ENCODE results near the gene GSAP. TPM values are rescaled to one million over a fixed set of nuclear protein-coding genes. Genes with fewer than 3 reads are reported as not detected.
A peak's percentile ranks its signal among the peaks of the same experiment; 100 is the strongest.
"Not testable (repeated sequence)": the region's sequence is repeated elsewhere in the genome, so short reads cannot be mapped to it uniquely, and the experiment has no call there.

Gene GSAP
- total RNA-seq, 8 experiments from 2014 or later, result 0.33 to 18.0 (median 1.7) TPM

- Histone ChIP-seq H3K27ac (no peak overlapping the region), H3K4me3 (no peak overlapping the region), H3K4me1 (replicated peaks in 1 of 2) (no peaks in the 10 kb centered on the region)
- ATAC-seq (replicated peaks in 6 of 8), result no peak
- 75 to 100% (median 86%) methylated on average over 1 of the region's 1 CpG; no CpG with 5 or more reads in 7 of the 10 experiments for WGBS, 10 experiments
- in situ Hi-C loops (cut with MboI; ENCODE audit: low pct_unique_long_range_greater_than_20kb in 2 of 9, low sequenced_read_pairs in 9 of 9, unreplicated experiment in 9 of 9), result no loop called here
Measured at GRCh38 chr7:77362905-77363304, 53.2 kb downstream of the GSAP start.

GRCh38 chr7:77360969-77361368 is 55.2 kb downstream of the GSAP start:
- Histone ChIP-seq H3K4me3 (no peak overlapping the region), H3K4me1 (replicated peaks in 1 of 2) (no peaks in the 10 kb centered on the region), H3K27ac (no peak overlapping the region)
- 33 to 92% (median 80%) methylated on average over 1 to 3 of the region's 3 CpGs; no CpG with 5 or more reads in 2 of the 10 experiments for WGBS, 10 experiments
- ATAC-seq (replicated peaks in 6 of 8), result no peak
- in situ Hi-C loops (cut with MboI; ENCODE audit: low pct_unique_long_range_greater_than_20kb in 2 of 9, low sequenced_read_pairs in 9 of 9, unreplicated experiment in 9 of 9), result no loop called here

GRCh38 chr7:77360104-77360503 is 56.0 kb downstream of the GSAP start:
- Histone ChIP-seq H3K27ac (no peak overlapping the region), H3K4me3 (no peak overlapping the region), H3K4me1 (replicated peaks in 1 of 2) (no peaks in the 10 kb centered on the region)
- in situ Hi-C loops (cut with MboI; ENCODE audit: low pct_unique_long_range_greater_than_20kb in 2 of 9, low sequenced_read_pairs in 9 of 9, unreplicated experiment in 9 of 9), result no loop called here
- no peak for ATAC-seq (replicated peaks in 6 of 8)
- WGBS, 10 experiments, result 50 to 89% (median 67%) methylated on average over 1 of the region's 1 CpG; no CpG with 5 or more reads in 3 of the 10 experiments

GRCh38 chr7:77359599-77359998 is 56.5 kb downstream of the GSAP start:
- Histone ChIP-seq H3K27ac (no peak overlapping the region), H3K4me1 (replicated peaks in 1 of 2) (no peaks in the 10 kb centered on the region), H3K4me3 (no peak overlapping the region)
- in situ Hi-C loops (cut with MboI; ENCODE audit: low pct_unique_long_range_greater_than_20kb in 2 of 9, low sequenced_read_pairs in 9 of 9, unreplicated experiment in 9 of 9), result no loop called here
- 25 to 100% (median 89%) methylated on average over 1 of the region's 1 CpG for WGBS, 10 experiments
- ATAC-seq (replicated peaks in 6 of 8), result no peak

- no peak for ATAC-seq (replicated peaks in 6 of 8)
- in situ Hi-C loops (cut with MboI; ENCODE audit: low pct_unique_long_range_greater_than_20kb in 2 of 9, low sequenced_read_pairs in 9 of 9, unreplicated experiment in 9 of 9), result no loop called here
- 72 to 99% (median 89%) methylated on average over 2 to 9 of the region's 9 CpGs for WGBS, 10 experiments
- H3K4me3 ChIP-seq, result no peak overlapping the region
- no peak overlapping the region for H3K27ac ChIP-seq
- H3K4me1 ChIP-seq (replicated peaks in 1 of 2), result no peaks in the 10 kb centered on the region
Measured at GRCh38 chr7:77354914-77355313, 61.2 kb downstream of the GSAP start.

GRCh38 chr7:77354484-77354883 is 61.7 kb downstream of the GSAP start:
- WGBS, 10 experiments, result 6 to 91% (median 46%) methylated on average over 1 to 2 of the region's 2 CpGs; no CpG with 5 or more reads in 1 of the 10 experiments
- no peaks in the 10 kb centered on the region for H3K4me1 ChIP-seq (replicated peaks in 1 of 2)
- no peak overlapping the region for H3K4me3 ChIP-seq
- no peak overlapping the region for H3K27ac ChIP-seq
- ATAC-seq (replicated peaks in 6 of 8), result no peak
- in situ Hi-C loops (cut with MboI; ENCODE audit: low pct_unique_long_range_greater_than_20kb in 2 of 9, low sequenced_read_pairs in 9 of 9, unreplicated experiment in 9 of 9), result no loop called here

DNA sequence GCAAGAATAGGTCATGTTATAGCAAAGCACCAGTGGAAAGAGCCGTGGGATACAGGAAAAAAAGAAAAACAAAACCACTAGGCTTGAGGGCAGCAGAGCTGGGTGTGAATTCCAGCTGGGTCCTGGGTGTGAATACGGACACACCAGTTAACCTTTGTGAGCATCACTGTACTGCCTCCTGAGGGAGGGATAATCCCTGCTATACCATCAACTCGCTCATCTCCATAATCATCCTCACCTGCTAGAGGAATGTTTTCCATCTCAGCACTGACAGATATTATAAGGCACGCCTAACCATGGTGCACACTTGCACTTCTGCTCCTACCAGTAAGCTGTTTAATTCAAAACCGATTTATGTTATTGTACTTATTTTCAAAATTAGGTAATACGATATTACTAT is 62.2 kb downstream of the GSAP start:
- H3K27ac ChIP-seq, result no peak overlapping the region
- H3K4me1 ChIP-seq (replicated peaks in 1 of 2), result no peaks in the 10 kb centered on the region
- 52 to 91% (median 65%) methylated on average over 2 to 6 of the region's 6 CpGs for WGBS, 10 experiments
- H3K4me3 ChIP-seq, result no peak overlapping the region
- in situ Hi-C loops (cut with MboI; ENCODE audit: low pct_unique_long_range_greater_than_20kb in 2 of 9, low sequenced_read_pairs in 9 of 9, unreplicated experiment in 9 of 9), result no loop called here
- no peak for ATAC-seq (replicated peaks in 6 of 8)

GRCh38 chr7:77353407-77353721 is 62.8 kb downstream of the GSAP start:
- Histone ChIP-seq H3K4me3 (no peak overlapping the region), H3K4me1 (replicated peaks in 1 of 2) (no peaks in the 10 kb centered on the region), H3K27ac (no peak overlapping the region)
- 71 to 100% (median 91%) methylated on average over 1 of the region's 1 CpG; no CpG with 5 or more reads in 1 of the 10 experiments for WGBS, 10 experiments
- no peak for ATAC-seq (replicated peaks in 6 of 8)
- in situ Hi-C loops (cut with MboI; ENCODE audit: low pct_unique_long_range_greater_than_20kb in 2 of 9, low sequenced_read_pairs in 9 of 9, unreplicated experiment in 9 of 9), result no loop called here

DNA sequence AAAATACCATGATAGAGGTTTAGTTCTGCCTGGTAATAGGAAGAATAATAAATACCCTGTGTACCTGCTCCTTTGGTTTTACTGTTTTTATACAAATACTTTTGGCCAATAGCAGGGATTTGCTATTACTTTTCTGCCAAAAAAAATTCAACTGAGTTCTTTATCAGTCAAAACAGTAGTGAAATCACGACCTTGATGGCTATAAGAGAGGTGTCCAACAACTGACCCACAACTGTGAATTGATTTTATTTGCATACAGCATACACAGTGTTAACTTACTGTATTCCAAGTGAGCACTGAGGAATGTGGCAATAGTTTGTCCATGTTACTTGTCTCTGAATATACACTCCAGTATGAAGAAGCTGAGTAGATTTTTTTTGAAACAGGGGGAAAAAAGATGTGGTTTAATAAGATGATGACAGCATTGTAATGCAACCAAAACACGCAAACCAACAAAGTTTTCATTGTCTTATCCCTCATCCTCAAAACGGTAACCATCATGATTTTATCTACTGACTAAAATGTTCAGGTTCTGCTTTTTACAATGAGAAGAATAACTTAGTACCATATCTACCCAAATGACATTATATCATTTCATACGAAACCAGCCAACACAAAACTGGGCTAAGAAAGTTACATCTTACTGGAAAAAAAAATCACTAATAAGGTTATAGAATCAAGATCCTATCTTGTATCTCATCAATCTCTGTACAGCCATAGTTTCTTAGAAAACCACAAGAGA is 63.3 kb downstream of the GSAP start:
- WGBS, 10 experiments, result 51 to 100% (median 82%) methylated on average over 2 to 4 of the region's 4 CpGs; no CpG with 5 or more reads in 1 of the 10 experiments

GRCh38 chr7:77351539-77352004 is 64.6 kb downstream of the GSAP start:
- peak in 3 of 8 experiments; percentile 84 to 92 (median 88) for ATAC-seq (replicated peaks in 6 of 8)
- no peak overlapping the region for H3K27ac ChIP-seq
- no peaks in the 10 kb centered on the region for H3K4me1 ChIP-seq (replicated peaks in 1 of 2)
- 0 to 95% (median 67%) methylated on average over 1 to 4 of the region's 5 CpGs; no CpG with 5 or more reads in 1 of the 10 experiments for WGBS, 10 experiments
- in situ Hi-C loops (cut with MboI; ENCODE audit: low pct_unique_long_range_greater_than_20kb in 2 of 9, low sequenced_read_pairs in 9 of 9, unreplicated experiment in 9 of 9), result no loop called here
- H3K4me3 ChIP-seq, result no peak overlapping the region

More for the DNA sequence above, 63.3 kb downstream of the GSAP start:
- peak in 1 of 8 experiments; percentile 24 for ATAC-seq (replicated peaks in 6 of 8)
- H3K4me3 ChIP-seq, result no peak overlapping the region
- in situ Hi-C loops (cut with MboI; ENCODE audit: low pct_unique_long_range_greater_than_20kb in 2 of 9, low sequenced_read_pairs in 9 of 9, unreplicated experiment in 9 of 9), result no loop called here
- H3K4me1 ChIP-seq (replicated peaks in 1 of 2), result no peaks in the 10 kb centered on the region
- no peak overlapping the region for H3K27ac ChIP-seq

DNA sequence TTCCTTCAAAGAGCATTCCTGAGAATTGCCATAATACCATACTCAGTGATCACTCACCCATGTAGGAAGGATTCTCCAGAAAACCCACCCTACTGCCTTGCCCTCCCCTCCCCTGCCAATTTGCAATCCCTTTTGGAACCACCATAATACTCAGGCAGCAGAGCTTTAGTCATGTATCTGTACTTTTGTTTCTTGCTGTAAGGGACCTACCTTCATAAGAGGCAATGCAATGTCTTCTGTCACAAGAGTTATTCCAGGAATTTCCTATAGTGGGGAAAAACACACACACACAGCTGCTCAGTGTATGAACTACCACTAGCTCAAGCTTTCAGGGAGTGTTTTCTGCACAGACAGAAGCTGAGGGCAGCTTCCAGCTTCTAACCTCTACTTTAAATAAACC is 67.0 kb downstream of the GSAP start:
- ATAC-seq (replicated peaks in 6 of 8), result peak in 1 of 8 experiments; percentile 16
- in situ Hi-C loops (cut with MboI; ENCODE audit: low pct_unique_long_range_greater_than_20kb in 2 of 9, low sequenced_read_pairs in 9 of 9, unreplicated experiment in 9 of 9), result no loop called here
- no peaks in the 10 kb centered on the region for H3K4me1 ChIP-seq (replicated peaks in 1 of 2)
- H3K4me3 ChIP-seq, result no peak overlapping the region
- no peak overlapping the region for H3K27ac ChIP-seq

DNA sequence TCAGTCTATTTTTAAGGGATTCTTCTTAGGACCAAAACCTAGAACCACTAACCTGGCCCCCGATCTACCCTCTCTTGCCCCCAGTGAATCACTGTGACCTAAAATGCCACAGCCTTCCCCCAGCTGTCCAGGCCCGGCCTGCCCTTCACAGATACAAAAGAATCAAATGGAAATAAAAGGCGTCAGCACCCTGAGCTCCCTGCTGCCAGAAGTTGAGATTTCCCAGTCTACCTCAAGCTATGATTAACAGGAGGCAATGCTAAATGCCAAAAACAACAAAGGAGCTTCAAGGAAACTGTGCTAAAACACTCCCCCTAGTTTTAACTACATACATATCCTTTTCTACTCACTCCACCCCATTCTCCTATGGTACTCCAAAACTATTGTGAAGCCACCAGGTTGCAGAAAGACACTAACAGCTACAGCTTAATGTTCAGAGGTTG is 67.8 kb downstream of the GSAP start:
- Histone ChIP-seq H3K4me3 (no peak overlapping the region), H3K4me1 (replicated peaks in 1 of 2) (no peaks in the 10 kb centered on the region), H3K27ac (no peak overlapping the region)
- peak in 3 of 8 experiments; percentile 8 to 60 (median 43) for ATAC-seq (replicated peaks in 6 of 8)
- WGBS, 10 experiments, result 28 to 92% (median 63%) methylated on average over 1 to 3 of the region's 3 CpGs; no CpG with 5 or more reads in 3 of the 10 experiments
- in situ Hi-C loops (cut with MboI; ENCODE audit: low pct_unique_long_range_greater_than_20kb in 2 of 9, low sequenced_read_pairs in 9 of 9, unreplicated experiment in 9 of 9), result no loop called here

DNA sequence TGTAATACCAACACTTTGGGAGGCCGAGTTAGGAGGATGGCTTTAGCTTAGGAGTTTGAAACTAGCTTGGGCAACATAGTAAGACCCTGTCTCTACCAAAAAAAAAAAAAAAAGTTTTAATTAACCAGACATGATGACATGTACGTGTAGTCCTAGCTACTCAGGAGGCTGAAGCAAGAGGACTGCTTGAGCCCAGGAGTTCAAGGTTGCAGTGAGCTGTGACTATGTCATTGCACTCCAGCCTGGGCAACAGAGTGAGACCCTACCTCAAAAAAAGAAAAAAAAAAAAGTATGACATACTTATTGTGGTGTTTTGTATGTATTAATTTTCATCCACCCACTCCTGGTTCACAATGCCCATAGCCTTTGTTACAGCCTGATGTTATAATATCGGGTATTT is 69.7 kb downstream of the GSAP start:
- in situ Hi-C loops (cut with MboI; ENCODE audit: low pct_unique_long_range_greater_than_20kb in 2 of 9, low sequenced_read_pairs in 9 of 9, unreplicated experiment in 9 of 9), result no loop called here
- no peak for ATAC-seq (replicated peaks in 6 of 8)
- WGBS, 10 experiments, result 33 to 100% (median 86%) methylated on average over 1 to 2 of the region's 3 CpGs
- Histone ChIP-seq H3K4me3 (no peak overlapping the region), H3K4me1 (replicated peaks in 1 of 2) (no peaks in the 10 kb centered on the region), H3K27ac (no peak overlapping the region)

DNA sequence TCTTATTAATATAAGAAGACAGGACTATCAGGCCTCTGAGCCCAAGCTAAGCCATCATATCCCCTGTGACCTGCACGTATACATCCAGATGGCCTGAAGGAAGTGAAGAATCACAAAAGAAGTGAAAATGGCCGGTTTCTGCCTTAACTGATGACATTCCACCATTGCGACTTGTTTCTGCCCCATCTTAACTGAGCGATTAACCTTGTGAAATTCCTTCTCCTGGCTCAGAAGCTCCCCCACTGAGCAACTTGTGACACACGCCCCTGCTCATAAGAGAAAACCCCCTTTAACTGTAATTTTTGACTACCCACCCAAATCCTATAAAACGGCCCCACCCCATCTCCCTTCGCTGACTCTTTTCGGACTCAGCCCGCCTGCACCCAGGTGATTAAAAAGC is 70.7 kb downstream of the GSAP start:
- WGBS, 10 experiments, result 59 to 100% (median 77%) methylated on average over 1 to 4 of the region's 9 CpGs; no CpG with 5 or more reads in 4 of the 10 experiments
- ATAC-seq (replicated peaks in 6 of 8); in situ Hi-C loops (cut with MboI; ENCODE audit: low pct_unique_long_range_greater_than_20kb in 2 of 9, low sequenced_read_pairs in 9 of 9, unreplicated experiment in 9 of 9); H3K4me1 ChIP-seq (replicated peaks in 1 of 2); H3K4me3 ChIP-seq; H3K27ac ChIP-seq: not testable (repeated sequence)

Measured in motor neuron (in vitro differentiated cells).